ENCODE measurements around the gene TMED4.

Gene TMED4

GRCh38 chr7:44581879-44582603, at the start of gene TMED4:
TMED4 (minus strand) TSS chr7:44582231; CDS start chr7:44582206, 25 bp downstream.
- Mint-ChIP-seq H3K4me3 (peak within 1 kb of the TSS; percentile 90 to 92), H3K4me1 (peaks cover 23 to 44% of the 10 kb centered on the region in 2 donors), H3K27me3 (no peaks in the 10 kb centered on the region), H3K27ac (peak within 1 kb of the TSS; percentile 90), H3K9me3 (no peaks in the 10 kb centered on the region), H3K36me3 (peaks cover 13 to 31% of the 10 kb centered on the region in 2 donors)
- ATAC-seq (replicated peaks) = peak; percentile 89 to 92
- peak; percentile 100 for DNase-seq

GRCh38 chr7:44631458-44632115, 49.6 kb upstream of the TMED4 start:
- peak overlapping the region; percentile 94 for H3K27ac Mint-ChIP-seq
- peak overlapping the region; percentile 52 to 64 for H3K4me3 Mint-ChIP-seq
- H3K9me3 Mint-ChIP-seq = peaks cover 0 to 3% of the 10 kb centered on the region in 2 donors
- no peaks in the 10 kb centered on the region for H3K27me3 Mint-ChIP-seq
- peaks cover 25 to 55% of the 10 kb centered on the region in 2 donors for H3K36me3 Mint-ChIP-seq
- ATAC-seq (replicated peaks) = no peak
- peaks cover 61 to 80% of the 10 kb centered on the region in 2 donors for H3K4me1 Mint-ChIP-seq
- no peak for DNase-seq

- ATAC-seq (replicated peaks) (no peak), DNase-seq (no peak)
- Mint-ChIP-seq H3K4me1 (peaks cover 55 to 73% of the 10 kb centered on the region in 2 donors), H3K4me3 (no peak overlapping the region), H3K27ac (peak overlapping the region; percentile 31), H3K36me3 (peaks cover 21 to 57% of the 10 kb centered on the region in 2 donors), H3K9me3 (peaks cover 0 to 3% of the 10 kb centered on the region in 2 donors), H3K27me3 (no peaks in the 10 kb centered on the region)
Measured at GRCh38 chr7:44630792-44631457, 48.9 kb upstream of the TMED4 start.

- ATAC-seq (replicated peaks) (peak; percentile 61 to 63), DNase-seq (peak; percentile 26)
- peak overlapping the region; percentile 54 to 69 for H3K4me3 Mint-ChIP-seq
- peak overlapping the region; percentile 95 for H3K27ac Mint-ChIP-seq
- peaks cover 0 to 3% of the 10 kb centered on the region in 2 donors for H3K9me3 Mint-ChIP-seq
- no peaks in the 10 kb centered on the region for H3K27me3 Mint-ChIP-seq
- H3K36me3 Mint-ChIP-seq = peaks cover 24 to 60% of the 10 kb centered on the region in 2 donors
- H3K4me1 Mint-ChIP-seq = peaks cover 49 to 63% of the 10 kb centered on the region in 2 donors
Measured at GRCh38 chr7:44629829-44630522, 47.9 kb upstream of the TMED4 start.

GRCh38 chr7:44626620-44627019, 44.6 kb upstream of the TMED4 start:
- Mint-ChIP-seq H3K4me3 (no peak overlapping the region), H3K36me3 (peaks cover 21 to 64% of the 10 kb centered on the region in 2 donors), H3K27ac (no peak overlapping the region), H3K9me3 (no peaks in the 10 kb centered on the region), H3K27me3 (no peaks in the 10 kb centered on the region), H3K4me1 (peaks cover 38 to 62% of the 10 kb centered on the region in 2 donors)
- DNase-seq (no peak), ATAC-seq (replicated peaks) (no peak)

- Mint-ChIP-seq H3K36me3 (peaks cover 27 to 67% of the 10 kb centered on the region in 2 donors), H3K27me3 (no peaks in the 10 kb centered on the region), H3K9me3 (no peaks in the 10 kb centered on the region), H3K27ac (no peak overlapping the region), H3K4me3 (no peak overlapping the region), H3K4me1 (peaks cover 32 to 62% of the 10 kb centered on the region in 2 donors)
- ATAC-seq (replicated peaks) (no peak), DNase-seq (no peak)
Measured at GRCh38 chr7:44625526-44626471, 43.8 kb upstream of the TMED4 start.

GRCh38 chr7:44624318-44624717, 42.3 kb upstream of the TMED4 start:
- peaks cover 20 to 52% of the 10 kb centered on the region in 2 donors for H3K36me3 Mint-ChIP-seq
- DNase-seq = no peak
- H3K9me3 Mint-ChIP-seq = no peaks in the 10 kb centered on the region
- no peak overlapping the region for H3K27ac Mint-ChIP-seq
- no peak overlapping the region for H3K4me3 Mint-ChIP-seq
- H3K27me3 Mint-ChIP-seq = no peaks in the 10 kb centered on the region
- H3K4me1 Mint-ChIP-seq = peaks cover 21 to 56% of the 10 kb centered on the region in 2 donors
- ATAC-seq (replicated peaks) = no peak

GRCh38 chr7:44622342-44623151, 40.5 kb upstream of the TMED4 start:
- peaks cover 24 to 63% of the 10 kb centered on the region in 2 donors for H3K4me1 Mint-ChIP-seq
- H3K4me3 Mint-ChIP-seq = no peak overlapping the region
- DNase-seq = no peak

GRCh38 chr7:44621750-44622103, 39.7 kb upstream of the TMED4 start:
- Mint-ChIP-seq H3K4me3 (no peak overlapping the region), H3K27ac (no peak overlapping the region), H3K9me3 (no peaks in the 10 kb centered on the region), H3K4me1 (peaks cover 28 to 71% of the 10 kb centered on the region in 2 donors), H3K36me3 (peaks cover 21 to 49% of the 10 kb centered on the region in 2 donors), H3K27me3 (no peaks in the 10 kb centered on the region)
- DNase-seq (no peak), ATAC-seq (replicated peaks) (no peak)

More at GRCh38 chr7:44622342-44623151, 40.5 kb upstream of the TMED4 start:
- H3K27ac Mint-ChIP-seq = peak overlapping the region; percentile 57
- ATAC-seq (replicated peaks) = peak; percentile 72 to 88
- H3K27me3 Mint-ChIP-seq = no peaks in the 10 kb centered on the region
- H3K36me3 Mint-ChIP-seq = peaks cover 21 to 53% of the 10 kb centered on the region in 2 donors
- H3K9me3 Mint-ChIP-seq = no peaks in the 10 kb centered on the region

- DNase-seq (no peak), ATAC-seq (replicated peaks) (no peak)
- Mint-ChIP-seq H3K27ac (peak overlapping the region; percentile 14), H3K9me3 (no peaks in the 10 kb centered on the region), H3K36me3 (peaks cover 21 to 44% of the 10 kb centered on the region in 2 donors), H3K27me3 (no peaks in the 10 kb centered on the region), H3K4me3 (no peak overlapping the region), H3K4me1 (peaks cover 28 to 72% of the 10 kb centered on the region in 2 donors)
Measured at GRCh38 chr7:44621034-44621749, 39.2 kb upstream of the TMED4 start.

- peak overlapping the region; percentile 90 for H3K27ac Mint-ChIP-seq
- peak overlapping the region in 1 of 2 donors; percentile 1 for H3K4me3 Mint-ChIP-seq
- H3K4me1 Mint-ChIP-seq = peaks cover 32 to 84% of the 10 kb centered on the region in 2 donors
- no peaks in the 10 kb centered on the region for H3K27me3 Mint-ChIP-seq
- ATAC-seq (replicated peaks) = peak; percentile 50 to 53
- no peak for DNase-seq
- peaks cover 20 to 36% of the 10 kb centered on the region in 2 donors for H3K36me3 Mint-ChIP-seq
- no peaks in the 10 kb centered on the region for H3K9me3 Mint-ChIP-seq
Measured at GRCh38 chr7:44618753-44619152, 36.7 kb upstream of the TMED4 start.

- DNase-seq = no peak
- Mint-ChIP-seq H3K36me3 (peaks cover 20 to 33% of the 10 kb centered on the region in 2 donors), H3K27ac (peak overlapping the region; percentile 90), H3K4me3 (peak overlapping the region in 1 of 2 donors; percentile 1), H3K9me3 (no peaks in the 10 kb centered on the region), H3K4me1 (peaks cover 32 to 81% of the 10 kb centered on the region in 2 donors), H3K27me3 (no peaks in the 10 kb centered on the region)
- no peak for ATAC-seq (replicated peaks)
Measured at GRCh38 chr7:44618045-44618444, 36.0 kb upstream of the TMED4 start.

All from stimulated activated naive B cell treated with anti-CD40 and anti-IgM and Interleukin-4, amounts not matched to agents 10 μg/mL and 1 μg/mL and 100 μg/mL, for 72 hours (primary cell).